ENCODE measurements around the gene JADE1.

GRCh38 chr4:128796934-128797333 is 12.6 kb upstream of the JADE1 start:
- TF ChIP-seq SP2 (IDR thresholded peaks at IDR 0.05; ENCODE audit: extremely low read depth, low read depth, low read length, poor library complexity, severe bottlenecking): no peak
- TF ChIP-seq ZFP36 (IDR thresholded peaks at IDR 0.05; ENCODE audit: low read depth, low read length, partially characterized antibody): no peak
- TF ChIP-seq YY1 (IDR thresholded peaks at IDR 0.05; ENCODE audit: borderline replicate concordance in 1 of 3, control insufficient read depth in 1 of 3, extremely low read depth in 1 of 3, insufficient read depth in 3 of 3, insufficient read length in 1 of 3, insufficient replicate concordance in 2 of 3, low read depth in 1 of 3, low read length in 2 of 3): no peak
- TF ChIP-seq KAT8 (IDR thresholded peaks at IDR 0.05; ENCODE audit: low read depth): no peak
- TF ChIP-seq SMAD2 (IDR thresholded peaks at IDR 0.05; ENCODE audit: low read depth, low read length): no peak
- TF ChIP-seq FOS (IDR thresholded peaks at IDR 0.05; ENCODE audit: extremely low read depth, insufficient read length): no peak
- no peak for TF ChIP-seq SRF (CRISPR knock-in tag; IDR thresholded peaks at IDR 0.05)
- no peak for TF ChIP-seq CTCF (IDR thresholded peaks at IDR 0.05 in 2 of 3, conservative IDR thresholded peaks at IDR 0.05 in 1 of 3; ENCODE audit: insufficient read depth in 2 of 3, low read depth in 1 of 3, low read length in 3 of 3)
- no peak for TF ChIP-seq MECOM (CRISPR knock-in tag; IDR thresholded peaks at IDR 0.05)
- TF ChIP-seq ELF1 (tag; IDR thresholded peaks at IDR 0.05): no peak
- no peak for TF ChIP-seq KLF13 (tag; IDR thresholded peaks at IDR 0.05; ENCODE audit: borderline replicate concordance, low read depth)
- TF ChIP-seq POLR2AphosphoS5 (IDR thresholded peaks at IDR 0.05; ENCODE audit: control insufficient read depth, insufficient read depth, low read depth, low read length): no peak
- no peak for TF ChIP-seq IRF1 (CRISPR knock-in tag; IDR thresholded peaks at IDR 0.05; ENCODE audit: borderline replicate concordance)
- no peak for TF ChIP-seq EZH2 (IDR thresholded peaks at IDR 0.05; ENCODE audit: borderline replicate concordance, low read depth, low read length)

Data from K562 (cell line).